Stimulated activated CD4-positive, alpha-beta T cell treated with anti-CD3 and anti-CD28 coated beads, Interleukin-1b, Interleukin-23, amount 100 ng/mL, for 24 hours (primary cell): ENCODE data around the gene ERC2.

ENCODE experiments used
- DNase-seq, 4 experiments: peaks; one replicate each; pipeline ENCODE4 v3.0.0-alpha.2; 2020; ENCODE audit warnings: low read depth in 4 of 4, low spot score in 1 of 4

Gene ERC2

DNA sequence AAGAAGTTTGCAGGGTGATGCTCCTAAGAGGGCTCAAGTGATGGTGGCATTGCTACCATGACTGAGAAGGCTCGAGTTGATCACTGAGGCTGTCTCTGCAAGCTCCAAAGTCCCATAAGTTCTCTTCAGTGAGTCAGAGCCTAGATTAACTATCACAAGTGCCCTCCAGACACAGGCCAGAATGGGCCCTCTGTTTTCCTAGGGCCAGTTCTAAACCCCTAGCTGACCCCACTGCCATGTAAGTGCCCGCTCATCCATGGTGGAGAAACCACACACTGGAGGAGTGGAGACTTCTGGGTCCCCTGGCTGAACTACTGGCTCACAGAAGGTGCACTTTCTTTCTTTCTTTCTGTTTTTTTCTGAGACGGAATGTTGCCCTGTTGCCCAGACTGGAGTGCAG, 893.6 kb downstream of the ERC2 start:
- no peak for DNase-seq

DNA sequence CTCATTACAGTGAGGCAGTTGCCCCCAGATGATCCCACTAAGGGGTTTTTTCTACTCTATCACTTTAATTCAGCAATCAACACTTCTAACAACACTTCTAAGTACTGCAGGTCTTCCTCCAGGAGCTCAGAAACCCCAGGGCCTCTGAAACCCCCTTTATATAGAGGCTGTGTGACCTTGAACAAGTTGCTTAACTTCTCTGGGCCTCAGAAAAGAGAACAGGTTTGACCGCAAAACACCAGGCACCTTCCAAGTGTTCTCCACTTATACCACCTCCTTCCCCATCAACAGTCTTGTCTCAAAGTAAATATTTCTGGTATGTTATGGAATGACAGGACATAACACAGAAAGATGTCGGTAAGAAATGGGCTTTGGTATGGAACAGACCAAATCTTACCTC, 895.5 kb downstream of the ERC2 start:
- no peak for DNase-seq

DNA sequence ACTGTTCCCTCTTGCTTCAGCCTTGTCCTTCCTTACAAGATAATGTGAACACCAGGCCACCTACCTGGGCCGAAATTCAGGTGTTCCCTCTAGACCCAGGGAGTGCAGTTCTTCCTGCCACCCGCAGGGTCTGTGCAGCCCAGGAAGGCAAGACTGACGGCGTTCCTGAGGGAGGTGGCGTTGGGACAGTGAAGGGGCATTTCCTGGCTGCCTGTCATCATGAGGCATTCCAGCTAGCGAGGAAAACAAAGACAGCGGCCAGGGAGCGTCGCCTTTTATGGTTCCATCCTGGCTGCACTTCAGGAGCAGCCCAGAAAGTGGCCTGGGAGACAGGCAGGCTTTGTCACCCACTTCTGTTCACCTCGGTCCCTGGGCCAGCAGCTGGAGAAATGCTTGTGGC, 896.4 kb downstream of the ERC2 start:
- DNase-seq: no peak

DNA sequence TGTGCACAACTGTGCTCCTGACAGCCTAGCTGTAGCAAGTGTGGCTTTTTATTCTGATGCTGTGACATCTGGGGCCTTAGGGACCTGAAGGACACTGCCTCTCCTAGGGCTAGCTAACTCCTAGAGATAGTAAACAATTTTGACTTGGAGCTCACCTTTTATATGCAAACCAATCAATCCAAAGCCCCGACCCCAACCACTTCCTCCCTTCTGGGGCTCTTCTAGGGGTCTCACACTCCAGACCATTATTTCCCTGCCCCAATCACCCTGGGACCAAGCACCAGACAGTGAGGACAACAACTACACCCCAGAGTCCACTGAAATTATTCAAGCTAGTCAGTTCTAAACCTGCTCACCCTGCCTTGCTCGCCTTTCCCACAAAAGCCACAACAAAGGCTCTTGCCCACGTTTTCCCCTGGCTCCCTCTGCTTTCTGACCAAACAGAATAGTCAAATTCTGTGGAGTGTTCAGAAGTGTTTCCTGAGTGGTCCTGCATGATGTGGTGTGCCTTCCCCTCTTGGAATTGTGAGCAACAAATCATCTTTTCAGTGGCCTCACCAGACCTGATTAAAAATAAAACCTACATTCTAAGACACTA, 897.0 kb downstream of the ERC2 start:
- no peak for DNase-seq

DNA sequence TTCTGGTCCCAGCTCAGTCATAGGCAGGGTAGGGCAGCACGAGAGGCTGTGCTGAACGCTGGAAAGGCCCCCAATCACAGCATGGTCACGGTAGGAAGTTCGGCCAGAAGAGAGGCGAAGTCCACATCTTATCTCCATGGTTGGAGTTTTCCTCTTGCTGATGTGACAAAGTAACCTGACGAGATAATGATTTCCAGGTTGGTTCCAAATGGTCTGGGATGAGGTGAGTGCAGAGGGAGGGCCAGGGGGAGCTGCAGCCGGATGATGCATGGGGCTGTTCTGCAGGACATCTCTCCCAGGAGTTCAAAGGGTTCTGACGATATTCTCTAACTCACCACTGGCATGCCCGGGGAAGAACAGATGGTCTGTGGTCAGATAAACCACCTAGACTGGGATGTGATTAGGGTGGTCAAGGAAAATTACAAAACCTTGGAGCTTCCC, 898.0 kb downstream of the ERC2 start:
- DNase-seq: no peak

DNA sequence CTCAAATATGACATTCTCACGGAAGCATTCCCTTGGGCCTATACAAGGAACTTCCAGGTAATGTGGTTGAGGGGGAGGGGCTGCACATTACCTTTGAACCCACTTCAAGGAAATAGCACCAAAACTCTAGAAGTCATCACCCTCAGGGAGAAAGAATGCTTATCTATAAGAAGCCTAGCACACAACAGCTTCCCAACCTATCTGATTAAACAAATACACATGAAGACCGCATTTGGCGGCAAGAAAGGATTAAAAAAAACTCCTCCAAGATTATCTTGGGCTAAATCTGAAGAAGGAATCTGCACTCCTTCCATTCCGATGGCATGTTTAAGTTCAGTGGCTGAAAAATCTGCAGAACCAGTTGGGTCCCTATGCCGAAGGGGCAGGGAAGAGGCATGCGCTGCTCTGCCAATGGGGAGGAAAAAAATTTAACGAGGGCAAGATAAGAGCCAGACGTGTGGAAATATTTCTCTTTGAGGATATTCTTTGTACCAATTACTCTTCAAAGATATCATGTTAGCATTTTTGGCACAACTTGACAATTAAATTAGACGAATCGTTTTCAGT, 899.2 kb downstream of the ERC2 start:
- no peak for DNase-seq

DNA sequence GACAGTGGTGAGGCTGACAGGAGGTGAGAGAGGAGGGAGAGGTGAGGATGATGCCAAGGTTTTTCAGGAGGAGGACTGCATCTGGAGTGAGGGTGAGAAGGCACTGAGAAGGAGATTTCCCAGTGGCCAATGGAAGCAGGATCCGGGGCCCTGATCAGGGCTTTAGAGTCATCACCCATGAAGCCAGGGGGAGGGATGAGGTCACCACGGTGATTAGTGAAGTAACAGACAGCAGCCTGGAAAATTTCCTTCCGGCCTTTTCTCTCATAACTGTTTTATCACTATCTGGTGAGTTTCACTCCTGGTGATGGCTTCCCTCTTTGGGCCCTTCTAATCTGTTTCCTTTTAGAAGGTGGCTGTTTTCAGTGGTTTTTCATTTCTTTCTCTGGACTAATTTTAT, 900.7 kb downstream of the ERC2 start:
- no peak for DNase-seq

DNA sequence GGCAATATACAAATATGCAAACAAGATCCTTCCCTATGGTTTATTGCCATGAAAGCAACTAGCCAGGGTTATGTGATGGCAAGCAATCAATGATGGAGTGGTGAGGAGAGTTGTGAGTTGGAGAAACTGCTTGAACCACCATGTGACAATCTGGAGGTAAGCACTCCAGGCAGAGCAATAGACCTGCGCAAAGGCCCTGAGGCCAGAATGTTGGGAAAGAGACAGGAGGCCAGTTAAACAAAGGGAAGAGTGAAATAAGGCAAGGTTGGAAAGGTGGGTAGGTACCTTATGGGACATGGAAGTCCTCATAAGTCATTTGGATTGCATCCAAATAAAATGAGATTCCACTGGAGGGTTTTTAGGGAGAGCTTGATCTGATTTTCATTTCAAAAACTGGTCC, 901.1 kb downstream of the ERC2 start:
- DNase-seq: no peak

DNA sequence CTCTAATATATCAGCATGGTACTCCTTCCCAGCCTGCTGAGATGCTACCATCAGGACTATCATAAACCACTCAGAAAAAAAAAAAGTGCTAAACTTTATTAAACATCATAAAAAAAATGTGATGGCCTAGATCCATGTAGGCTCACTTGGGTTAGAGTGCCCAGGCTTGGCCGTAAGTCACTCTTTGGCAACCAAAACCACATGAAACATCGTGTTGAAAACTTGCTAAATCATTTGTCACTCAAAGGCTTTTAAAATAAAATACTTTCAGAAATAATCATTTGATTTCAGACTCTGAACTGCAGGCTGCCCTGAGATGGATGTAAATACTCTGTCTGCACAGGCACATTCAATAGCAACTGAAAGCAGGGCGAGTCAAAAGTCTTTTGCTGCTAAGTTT, 902.7 kb downstream of the ERC2 start:
- no peak for DNase-seq

DNA sequence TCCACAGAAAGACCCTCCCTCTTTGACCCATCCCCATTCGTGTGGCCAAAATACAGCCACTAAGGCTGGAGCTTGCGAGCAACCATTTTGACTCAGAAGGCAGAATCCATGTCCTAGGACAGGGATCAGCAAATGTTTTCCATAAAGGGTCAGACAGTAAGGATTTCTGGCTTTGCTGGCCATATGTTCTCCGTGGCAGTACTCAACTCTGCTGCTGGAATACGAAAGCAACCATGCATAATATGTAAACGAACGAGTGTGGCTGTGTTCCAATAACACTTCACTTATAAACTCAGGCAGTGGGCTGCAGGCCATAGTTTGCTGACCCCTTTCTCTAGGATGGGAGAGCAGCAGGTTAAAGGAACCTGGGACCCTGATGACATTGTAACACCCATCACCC, 903.5 kb downstream of the ERC2 start:
- DNase-seq: no peak

DNA sequence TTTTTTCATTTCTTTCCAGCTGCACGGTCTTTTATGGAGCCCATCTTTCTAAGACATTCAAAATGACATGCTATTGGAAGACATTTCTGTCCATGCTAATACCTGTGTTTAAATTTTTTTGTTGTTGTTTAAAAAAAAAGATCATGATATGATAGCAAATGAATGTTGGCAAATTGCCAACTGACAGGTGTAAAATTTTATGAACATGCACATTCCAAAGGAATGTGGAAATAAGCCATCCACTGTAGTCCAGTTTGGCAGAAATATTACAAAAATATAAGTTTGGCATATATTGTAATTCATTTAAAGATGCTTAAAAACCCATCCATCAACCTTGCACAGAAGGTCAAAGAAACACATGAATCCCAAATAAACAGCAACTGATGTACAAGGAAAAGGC, 905.6 kb downstream of the ERC2 start:
- no peak for DNase-seq

DNA sequence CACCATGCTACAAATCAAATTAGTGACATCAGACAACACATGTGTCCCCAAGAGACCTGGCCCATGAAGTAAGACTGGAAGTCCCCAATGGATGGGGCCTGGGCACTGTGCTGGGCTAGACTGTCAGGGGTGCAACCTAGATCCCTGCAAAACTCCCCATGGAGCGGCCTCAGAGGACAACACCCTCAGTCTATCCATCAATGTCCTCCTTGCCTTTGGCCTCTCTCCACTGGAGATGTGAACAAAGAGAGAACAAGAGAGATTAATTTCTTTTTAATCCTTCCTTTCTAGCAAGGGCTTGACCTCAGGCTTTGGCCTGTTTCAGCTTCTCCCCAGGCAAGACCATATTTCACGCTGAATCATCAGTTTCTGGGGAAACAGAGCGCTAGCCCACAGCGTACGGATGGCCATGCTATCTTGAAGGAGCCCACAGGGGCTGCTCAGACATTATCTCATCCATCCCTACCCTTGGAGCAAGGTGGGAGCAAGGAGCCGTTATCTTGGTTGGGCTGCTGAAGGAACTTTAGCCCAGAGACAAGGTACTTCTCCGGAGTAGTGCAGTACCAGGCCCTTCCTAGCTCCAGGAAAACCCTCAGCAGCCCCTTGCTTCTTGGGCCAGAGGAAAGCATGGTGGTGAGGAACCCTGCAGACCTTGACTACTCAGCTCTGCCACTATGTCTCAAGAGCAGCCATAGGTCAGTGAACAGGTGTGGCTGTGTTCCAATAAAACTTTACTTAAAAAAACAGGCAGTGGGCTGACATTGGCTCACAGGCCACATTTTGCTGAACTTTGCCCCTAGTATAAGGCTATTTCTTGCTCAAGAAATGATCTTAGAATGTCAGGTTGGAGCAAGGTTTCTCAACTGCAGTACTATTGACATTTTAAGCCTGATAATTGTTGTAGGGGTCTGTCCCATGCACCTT, 908.5 kb downstream of the ERC2 start:
- no peak for DNase-seq

DNA sequence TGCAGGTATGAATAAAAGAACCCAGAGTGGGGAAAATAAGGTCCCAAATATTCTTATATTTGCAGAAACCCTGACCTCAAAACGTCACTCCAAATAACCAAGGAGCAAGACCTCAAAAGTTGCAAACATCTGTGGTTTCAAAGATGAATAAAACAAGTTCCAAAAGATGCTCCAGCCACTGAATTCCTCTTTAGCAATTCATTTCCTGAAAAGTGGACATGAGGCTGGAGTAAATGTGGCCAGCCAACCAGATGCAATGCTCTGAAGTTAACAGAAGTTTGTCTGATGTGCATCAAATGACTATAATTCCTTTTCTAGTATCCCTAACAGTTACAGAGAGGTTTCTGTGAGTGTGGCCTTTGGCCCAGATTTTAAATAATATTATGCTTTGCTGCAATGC, 910.0 kb downstream of the ERC2 start:
- no peak for DNase-seq

DNA sequence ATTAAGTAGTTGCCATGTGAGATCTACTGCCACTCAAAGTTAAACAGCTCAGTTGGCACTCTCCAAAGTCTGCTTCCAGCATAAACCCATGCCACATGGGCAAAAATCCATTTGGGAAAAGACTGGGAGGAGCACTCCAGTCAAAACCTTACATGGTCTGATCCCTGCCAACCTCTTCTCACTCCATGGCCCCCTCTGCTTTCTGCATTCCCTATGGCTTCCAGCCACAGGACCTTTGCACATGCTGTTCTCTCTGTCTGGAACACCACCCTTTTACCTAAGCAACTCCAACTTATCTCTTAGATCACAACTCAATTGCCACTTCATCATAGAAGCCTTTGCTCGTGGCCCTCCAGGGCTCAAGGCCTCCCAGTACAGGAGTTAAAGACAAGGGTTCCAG, 910.7 kb downstream of the ERC2 start:
- DNase-seq: no peak

DNA sequence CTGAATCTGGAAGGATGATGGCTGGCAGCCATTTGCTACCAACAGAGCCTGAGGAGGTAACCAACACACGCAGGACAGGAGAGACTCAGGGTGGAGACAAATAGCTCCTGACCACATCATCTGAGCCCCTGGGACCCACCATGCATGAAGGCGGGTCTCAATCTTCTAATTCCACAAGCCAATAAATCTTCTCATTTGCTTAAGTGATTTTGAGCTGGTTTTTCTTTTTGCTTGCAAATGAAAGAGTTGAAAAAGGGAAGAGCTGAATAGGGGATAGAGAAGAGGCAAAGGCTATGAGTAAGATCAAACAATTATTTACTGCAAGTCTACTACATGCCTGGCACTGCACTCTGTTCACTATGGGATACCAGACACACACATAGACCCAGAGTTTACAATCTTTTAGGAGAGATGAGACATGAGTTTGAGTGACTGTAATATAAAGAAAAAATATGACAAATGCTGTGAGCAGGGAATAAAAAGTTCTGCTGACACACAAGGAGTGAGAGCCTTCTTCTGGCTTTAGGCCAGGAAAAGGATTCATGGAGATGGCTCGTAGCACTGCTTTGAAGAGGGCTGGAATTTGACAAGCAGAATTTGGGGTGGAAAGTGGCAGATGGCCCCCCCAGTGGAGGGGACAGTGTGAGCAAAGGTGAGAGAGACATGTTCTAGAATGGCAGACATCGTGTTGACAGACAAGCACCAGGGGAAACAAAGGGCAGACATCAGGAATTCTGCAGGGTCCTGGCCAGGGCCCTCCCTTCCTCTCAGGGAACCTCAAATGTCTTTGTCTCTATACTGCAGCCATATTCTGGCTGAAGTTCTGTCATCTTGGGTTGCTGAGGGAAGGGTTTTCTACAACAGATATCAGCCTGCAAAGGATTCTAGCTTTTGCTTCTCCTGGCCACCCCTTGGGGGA, 911.4 kb downstream of the ERC2 start:
- no peak for DNase-seq

DNA sequence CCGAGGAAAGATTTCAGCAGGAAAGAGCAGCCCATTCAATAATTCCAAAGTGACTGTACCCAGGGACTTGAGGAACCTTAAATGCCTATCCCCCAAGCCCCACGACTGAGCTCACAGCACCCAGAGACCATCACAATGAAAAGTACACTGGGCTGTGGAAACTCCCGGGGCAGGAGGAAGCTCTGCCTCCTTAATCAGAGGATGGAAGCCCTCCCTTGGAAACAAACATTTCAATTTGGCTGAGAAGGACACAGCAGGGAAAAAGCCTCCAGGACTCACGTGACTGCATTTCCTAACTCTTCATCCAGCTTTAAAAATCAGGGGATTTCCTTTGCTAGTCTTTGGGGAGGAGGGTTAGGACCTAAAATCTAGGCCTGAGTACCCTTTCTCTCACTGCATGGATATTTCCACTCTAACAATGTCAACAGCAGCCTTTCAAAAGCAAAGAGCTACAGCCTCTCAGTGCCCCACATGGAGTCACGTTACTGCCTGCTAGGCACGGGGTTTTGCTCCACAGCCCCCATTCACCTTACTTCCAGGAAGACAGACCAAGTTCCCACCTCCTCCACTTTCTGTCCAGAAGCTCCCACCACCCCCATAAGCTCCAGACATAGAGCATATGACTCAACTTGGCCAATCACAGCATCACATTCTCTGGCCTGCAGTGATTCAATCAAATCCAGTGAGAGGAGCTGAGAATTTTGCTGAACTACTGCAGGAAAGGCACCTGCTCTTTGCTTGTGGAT, 912.2 kb downstream of the ERC2 start:
- DNase-seq: no peak

DNA sequence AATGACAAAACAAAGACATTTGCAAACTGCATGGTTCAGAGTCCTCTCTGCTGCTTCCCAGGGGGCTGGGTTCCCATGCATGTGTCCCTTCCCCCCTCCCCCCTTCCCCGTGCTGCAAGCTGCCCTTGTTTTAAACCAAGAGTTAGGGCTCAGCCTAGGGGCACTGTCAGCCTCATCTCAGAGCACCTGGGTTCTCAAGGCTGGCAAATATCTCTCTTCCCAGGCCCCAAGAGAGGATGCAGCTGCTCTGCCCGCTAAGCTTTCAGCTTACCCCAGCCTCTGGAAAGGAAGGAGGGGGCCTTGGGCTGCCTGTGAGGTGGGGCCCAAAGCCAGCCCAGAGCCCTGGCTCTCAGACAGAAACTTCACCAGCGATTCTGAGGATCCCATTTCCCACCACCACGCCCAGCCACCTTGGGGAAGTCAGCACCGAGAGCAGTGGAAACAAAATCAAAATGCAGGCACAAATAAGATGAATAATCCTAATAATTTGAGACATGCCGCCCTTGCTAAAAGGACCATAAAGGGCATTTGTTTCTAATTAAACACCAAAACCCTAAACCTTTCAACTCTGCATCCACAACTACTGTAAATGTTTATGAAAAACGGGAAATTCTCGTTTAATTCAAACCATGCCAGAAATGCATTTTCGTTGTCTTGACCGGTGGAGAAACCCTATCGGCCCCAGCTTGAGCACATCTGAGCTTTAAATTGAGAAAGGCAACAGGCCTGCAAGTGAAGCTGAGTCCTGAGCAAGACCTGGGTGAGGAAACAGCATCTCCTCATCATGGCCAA, 913.4 kb downstream of the ERC2 start:
- DNase-seq: no peak

DNA sequence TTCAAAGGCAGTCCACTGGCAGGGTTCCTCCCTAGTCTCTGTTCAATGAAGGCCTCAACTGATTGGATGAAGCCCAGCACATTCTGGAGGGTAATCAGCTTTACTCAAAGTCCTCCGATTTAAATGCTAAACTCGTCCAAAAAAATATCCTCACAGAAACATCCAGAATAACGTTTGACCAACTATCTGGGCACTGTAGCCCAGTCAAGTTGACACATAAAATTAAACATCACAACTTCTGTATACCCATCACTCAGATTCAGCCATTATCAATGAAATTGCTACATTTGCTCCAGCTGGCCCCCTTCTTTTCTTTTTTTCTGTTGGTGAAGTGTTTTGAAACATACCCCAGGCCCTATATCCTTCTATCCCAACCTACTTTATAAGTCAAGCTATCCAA, 916.6 kb downstream of the ERC2 start:
- DNase-seq: no peak

DNA sequence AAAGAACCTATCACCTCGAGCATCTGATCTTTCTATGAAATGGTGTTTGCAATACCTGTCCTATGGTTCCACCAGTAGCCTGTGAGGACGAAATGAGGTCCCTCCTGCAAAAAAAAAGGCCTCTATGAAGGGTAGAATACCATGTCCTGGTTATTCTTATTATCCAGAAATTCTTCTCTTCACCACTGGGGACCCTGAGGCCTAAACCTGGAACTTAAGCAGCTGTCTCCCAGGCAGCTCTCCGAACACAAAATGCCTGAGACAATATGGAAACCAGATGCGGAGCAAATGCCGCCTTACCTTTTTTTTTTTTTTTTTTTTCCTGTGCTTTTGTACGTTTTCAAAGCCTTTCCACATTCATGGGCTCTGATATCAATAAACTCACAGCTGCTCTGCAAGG, 919.1 kb downstream of the ERC2 start:
- DNase-seq: no peak
